ENCODE measurements around the gene LITAF.

GRCh38 chr16:11510178-11510973 is 76.3 kb downstream of the LITAF start:
- TF ChIP-seq ZNF121 (tag by site-specific recombination; IDR thresholded peaks at IDR 0.05) (no peak), MZF1 (tag by site-specific recombination; IDR thresholded peaks at IDR 0.05; ENCODE audit: borderline replicate concordance) (no peak), ZNF362 (tag by site-specific recombination; IDR thresholded peaks at IDR 0.05) (no peak), SP2 (tag by site-specific recombination; IDR thresholded peaks at IDR 0.05) (no peak), ZFP37 (tag by site-specific recombination; IDR thresholded peaks at IDR 0.05) (no peak), CTCF (tag by site-specific recombination; IDR thresholded peaks at IDR 0.05) (no peak), ZNF175 (tag by site-specific recombination; IDR thresholded peaks at IDR 0.05) (no peak), ZNF19 (tag by site-specific recombination; IDR thresholded peaks at IDR 0.05; ENCODE audit: low read depth) (no peak), BCL11A (tag by site-specific recombination; IDR thresholded peaks at IDR 0.05; ENCODE audit: low read depth) (no peak), KLF1 (tag by site-specific recombination; IDR thresholded peaks at IDR 0.05) (no peak), ZNF114 (tag by site-specific recombination; IDR thresholded peaks at IDR 0.05) (no peak), ZNF24 (tag by site-specific recombination; IDR thresholded peaks at IDR 0.05) (no peak)
- TF ChIP-seq, protein P1, sequence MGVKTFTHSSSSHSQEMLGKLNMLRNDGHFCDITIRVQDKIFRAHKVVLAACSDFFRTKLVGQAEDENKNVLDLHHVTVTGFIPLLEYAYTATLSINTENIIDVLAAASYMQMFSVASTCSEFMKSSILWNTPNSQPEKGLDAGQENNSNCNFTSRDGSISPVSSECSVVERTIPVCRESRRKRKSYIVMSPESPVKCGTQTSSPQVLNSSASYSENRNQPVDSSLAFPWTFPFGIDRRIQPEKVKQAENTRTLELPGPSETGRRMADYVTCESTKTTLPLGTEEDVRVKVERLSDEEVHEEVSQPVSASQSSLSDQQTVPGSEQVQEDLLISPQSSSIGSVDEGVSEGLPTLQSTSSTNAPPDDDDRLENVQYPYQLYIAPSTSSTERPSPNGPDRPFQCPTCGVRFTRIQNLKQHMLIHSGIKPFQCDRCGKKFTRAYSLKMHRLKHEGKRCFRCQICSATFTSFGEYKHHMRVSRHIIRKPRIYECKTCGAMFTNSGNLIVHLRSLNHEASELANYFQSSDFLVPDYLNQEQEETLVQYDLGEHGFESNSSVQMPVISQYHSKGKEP (tag by site-specific recombination; IDR thresholded peaks at IDR 0.05), result no peak
